GM20431 (cell line): ENCODE data around the gene PMFBP1.

ENCODE experiments used
- in situ Hi-C: fragments of 300-500 bp; cut with MseI, MboI; formaldehyde crosslinking; loops from one replicate; pipeline ENCODE4 v1.15.0; 2020; ENCODE audit warnings: low sequenced_read_pairs; ENCODE audit not compliant: unreplicated experiment

PMFBP1 gene

GRCh38 chr16:72172105-72173034 is at the start of gene PMFBP1:
PMFBP1 (minus strand) TSS chr16:72172155; CDS start chr16:72171208, 947 bp downstream.
- in situ Hi-C loops, result no loop called here

GRCh38 chr16:72221630-72222024 is 49.7 kb upstream of the PMFBP1 start:
- in situ Hi-C loops, result no loop called here

- in situ Hi-C loops, result no loop called here
These were observed 49.1 kb upstream of the PMFBP1 start for GRCh38 chr16:72220875-72221629.

- in situ Hi-C loops, result no loop called here
These were observed 47.3 kb upstream of the PMFBP1 start for GRCh38 chr16:72219282-72219681.

- in situ Hi-C loops, result no loop called here
These were observed 44.8 kb upstream of the PMFBP1 start for GRCh38 chr16:72216767-72217166.

GRCh38 chr16:72214821-72215220 is 42.9 kb upstream of the PMFBP1 start:
- in situ Hi-C loops, result no loop called here

GRCh38 chr16:72211110-72211509 is 39.2 kb upstream of the PMFBP1 start:
- in situ Hi-C loops, result no loop called here

- in situ Hi-C loops, result no loop called here
These were observed 38.6 kb upstream of the PMFBP1 start for GRCh38 chr16:72210555-72210954.

GRCh38 chr16:72210072-72210471 is 38.1 kb upstream of the PMFBP1 start:
- in situ Hi-C loops, result no loop called here

GRCh38 chr16:72206299-72206698 is 34.3 kb upstream of the PMFBP1 start:
- in situ Hi-C loops, result no loop called here

GRCh38 chr16:72203401-72203800 is 31.4 kb upstream of the PMFBP1 start:
- in situ Hi-C loops, result no loop called here

GRCh38 chr16:72202014-72202413 is 30.1 kb upstream of the PMFBP1 start:
- in situ Hi-C loops, result no loop called here

- in situ Hi-C loops, result no loop called here
These were observed 29.4 kb upstream of the PMFBP1 start for GRCh38 chr16:72201387-72201786.

- in situ Hi-C loops, result no loop called here
These were observed 27.9 kb upstream of the PMFBP1 start for GRCh38 chr16:72199761-72200337.

GRCh38 chr16:72198771-72199201 is 26.8 kb upstream of the PMFBP1 start:
- in situ Hi-C loops, result no loop called here

GRCh38 chr16:72198021-72198711 is 26.2 kb upstream of the PMFBP1 start:
- in situ Hi-C loops, result no loop called here

- in situ Hi-C loops, result no loop called here
These were observed 25.6 kb upstream of the PMFBP1 start for GRCh38 chr16:72197545-72197944.

- in situ Hi-C loops, result no loop called here
These were observed 23.7 kb upstream of the PMFBP1 start for GRCh38 chr16:72195609-72196008.

- in situ Hi-C loops, result no loop called here
These were observed 19.6 kb upstream of the PMFBP1 start for GRCh38 chr16:72191551-72191950.

- in situ Hi-C loops, result no loop called here
These were observed 18.0 kb upstream of the PMFBP1 start for GRCh38 chr16:72189865-72190371.
